Neuronal stem cell (in vitro differentiated cells): ENCODE data around the gene PFAS.

Source experiments
- DNase-seq: peaks from one replicate; pipeline ENCODE4 v3.0.0-alpha.2; 2013; ENCODE audit warnings: low spot score
- H2AFZ ChIP-seq: one replicate; pipeline ENCODE4 v1.6.1; 2013; ENCODE audit warnings: mild to moderate bottlenecking, low read length, inconsistent platforms
- H2AK5ac ChIP-seq: 2 replicates; pipeline ENCODE4 v1.6.1; 2013; ENCODE audit warnings: low read depth, mild to moderate bottlenecking, inconsistent platforms, low read length, moderate library complexity, mixed read lengths
- H2BK120ac ChIP-seq: 2 replicates; pipeline ENCODE4 v1.6.1; 2013; ENCODE audit warnings: low read depth, mild to moderate bottlenecking, inconsistent platforms, low read length, moderate library complexity, mixed read lengths
- H2BK12ac ChIP-seq: one replicate; pipeline ENCODE4 v1.6.1; 2013; ENCODE audit warnings: low read length, inconsistent platforms
- H2BK15ac ChIP-seq: 2 replicates; pipeline ENCODE4 v1.6.1; 2013; ENCODE audit warnings: mild to moderate bottlenecking, low read length, inconsistent platforms, mixed read lengths
- H2BK5ac ChIP-seq: one replicate; pipeline ENCODE4 v1.6.1; 2013; ENCODE audit warnings: inconsistent platforms, mild to moderate bottlenecking, low read length, moderate library complexity
- H3K14ac ChIP-seq: one replicate; pipeline ENCODE4 v1.6.1; 2013; ENCODE audit warnings: low read length, inconsistent platforms
- H3K18ac ChIP-seq: 2 replicates; pipeline ENCODE4 v1.6.1; 2013; ENCODE audit warnings: low read length, inconsistent platforms
- H3K23ac ChIP-seq: 2 replicates; pipeline ENCODE4 v1.6.1; 2013; ENCODE audit warnings: low read depth, mild to moderate bottlenecking, mixed read lengths, low read length, inconsistent platforms; ENCODE audit not compliant: poor library complexity
- H3K27ac ChIP-seq: replicated peaks from 3 replicates; pipeline ENCODE4 v1.5.1; 2013; ENCODE audit warnings: low read length, inconsistent platforms
- H3K27me3 ChIP-seq, 3 experiments: 2 replicates each; pipeline ENCODE4 v1.6.1; 2013; ENCODE audit warnings: low read length in 3 of 3, mild to moderate bottlenecking in 2 of 3, inconsistent platforms in 1 of 3, low read depth in 1 of 3, mixed read lengths in 1 of 3, moderate library complexity in 1 of 3; ENCODE audit not compliant: control insufficient read depth in 3 of 3, insufficient read depth in 3 of 3
- H3K36me3 ChIP-seq, 2 donors: replicated peaks in 1 of 2; 2 replicates each; pipeline ENCODE4 v1.6.1; 2013; ENCODE audit warnings: low read length in 2 of 2; ENCODE audit not compliant: control insufficient read depth in 2 of 2, insufficient read depth in 2 of 2
- H3K4ac ChIP-seq: 2 replicates; pipeline ENCODE4 v1.6.1; 2013; ENCODE audit warnings: inconsistent platforms, mild to moderate bottlenecking, low read length, moderate library complexity
- H3K4me1 ChIP-seq, 2 donors: 1 replicate in 1 of 2; 2 replicates in 1 of 2; pipeline ENCODE4 v1.6.1; 2013; ENCODE audit warnings: low read length in 2 of 2, low read depth in 1 of 2; ENCODE audit not compliant: control insufficient read depth in 2 of 2, insufficient read depth in 1 of 2
- H3K4me2 ChIP-seq: one replicate; pipeline ENCODE4 v1.6.1; 2013; ENCODE audit warnings: mild to moderate bottlenecking, low read length, inconsistent platforms; ENCODE audit not compliant: insufficient read depth, poor library complexity, severe bottlenecking
- H3K4me3 ChIP-seq, 2 donors: 2 replicates each; pipeline ENCODE4 v1.5.1; 2013; ENCODE audit warnings: low read length in 2 of 2, mild to moderate bottlenecking in 2 of 2, inconsistent platforms in 1 of 2, moderate library complexity in 1 of 2
- H3K79me1 ChIP-seq: one replicate; pipeline ENCODE4 v1.6.1; 2013; ENCODE audit warnings: low read depth, mild to moderate bottlenecking, inconsistent platforms, low read length, moderate library complexity
- H3K9ac ChIP-seq: one replicate; pipeline ENCODE4 v1.6.1; 2013; ENCODE audit warnings: mild to moderate bottlenecking, low read depth, low read length, inconsistent platforms; ENCODE audit not compliant: poor library complexity
- H3K9me3 ChIP-seq, 2 donors: replicated peaks in 1 of 2; 2 replicates each; pipeline versions ENCODE3 to v1.6.1; 2013; ENCODE audit warnings: low read length in 2 of 2, mild to moderate bottlenecking in 2 of 2, inconsistent platforms in 1 of 2, low read depth in 1 of 2, mixed read lengths in 1 of 2, moderate library complexity in 1 of 2; ENCODE audit not compliant: control insufficient read depth in 2 of 2, insufficient read depth in 1 of 2
- H4K8ac ChIP-seq: one replicate; pipeline ENCODE4 v1.6.1; 2013; ENCODE audit warnings: low read depth, mild to moderate bottlenecking, inconsistent platforms, low read length, moderate library complexity
- H4K91ac ChIP-seq: one replicate; pipeline ENCODE4 v1.6.1; 2013; ENCODE audit warnings: low read length, low read depth, mild to moderate bottlenecking, inconsistent platforms; ENCODE audit not compliant: poor library complexity
- WGBS, 2 donors: extraction: QIAGEN DNeasy Blood & Tissue Kit; methylation state at CpG; one replicate each; pipeline ENCODE4 v1.1.7; 2013; ENCODE audit warnings: missing lambda C conversion rate in 2 of 2, mixed read lengths in 1 of 2; ENCODE audit not compliant: insufficient read length in 2 of 2, insufficient replicate concordance in 1 of 2; ENCODE audit errors: extremely low coverage in 2 of 2; 5-methylcytosine and 5-hydroxymethylcytosine counted together

Gene PFAS

GRCh38 chr17:8282345-8282744 lies 33.3 kb downstream of the PFAS start:
- H3K23ac ChIP-seq: no peak overlapping the region

GRCh38 chr17:8283356-8283755 lies 34.3 kb downstream of the PFAS start:
- no peaks in the 10 kb centered on the region for H3K36me3 ChIP-seq
- WGBS, 2 donors: no CpG with 5 or more reads among the region's 4 CpGs
- peaks cover 2% of the 10 kb centered on the region for H3K79me1 ChIP-seq
- no peak overlapping the region for H3K27ac ChIP-seq
- H2AK5ac ChIP-seq: no peak overlapping the region
- no peak overlapping the region for H3K9ac ChIP-seq
- H3K9me3 ChIP-seq: no peaks in the 10 kb centered on the region
- H4K8ac ChIP-seq: no peak overlapping the region
- no peak overlapping the region for H3K4me2 ChIP-seq
- no peaks in the 10 kb centered on the region for H3K27me3 ChIP-seq
- no peak for DNase-seq
- no peak overlapping the region for H3K4me3 ChIP-seq
- no peak overlapping the region for H3K18ac ChIP-seq
- H3K4ac ChIP-seq: no peak overlapping the region
- peaks cover 3% of the 10 kb centered on the region in 2 donors for H3K4me1 ChIP-seq
- no peak overlapping the region for H2BK120ac ChIP-seq
- no peak overlapping the region for H2BK5ac ChIP-seq
- no peak overlapping the region for H2BK15ac ChIP-seq
- H3K23ac ChIP-seq: no peak overlapping the region
- H4K91ac ChIP-seq: no peak overlapping the region
- no peak overlapping the region for H2AFZ ChIP-seq
- no peak overlapping the region for H3K14ac ChIP-seq
- no peak overlapping the region for H2BK12ac ChIP-seq

More at GRCh38 chr17:8282345-8282744, 33.3 kb downstream of the PFAS start:
- H2BK12ac ChIP-seq: no peak overlapping the region
- no peak overlapping the region for H3K4me2 ChIP-seq
- H3K27me3 ChIP-seq: no peaks in the 10 kb centered on the region
- H3K36me3 ChIP-seq: peaks cover 0 to under 1% of the 10 kb centered on the region in 2 donors
- no peak overlapping the region for H2AK5ac ChIP-seq
- H2BK120ac ChIP-seq: no peak overlapping the region
- no peak overlapping the region for H3K27ac ChIP-seq
- no peak overlapping the region for H2BK15ac ChIP-seq
- no peak overlapping the region for H3K14ac ChIP-seq
- H2BK5ac ChIP-seq: no peak overlapping the region
- no peak overlapping the region for H2AFZ ChIP-seq
- H3K9me3 ChIP-seq: no peaks in the 10 kb centered on the region
- DNase-seq: no peak
- WGBS, 2 donors: no CpG with 5 or more reads among the region's 3 CpGs
- no peak overlapping the region for H4K91ac ChIP-seq
- H3K79me1 ChIP-seq: peaks cover 3% of the 10 kb centered on the region
- no peak overlapping the region for H3K4me3 ChIP-seq
- H3K18ac ChIP-seq: no peak overlapping the region
- no peak overlapping the region for H3K4ac ChIP-seq
- no peaks in the 10 kb centered on the region for H3K4me1 ChIP-seq
- no peak overlapping the region for H4K8ac ChIP-seq
- no peak overlapping the region for H3K9ac ChIP-seq

GRCh38 chr17:8284126-8284525 lies 35.0 kb downstream of the PFAS start:
- H3K9ac ChIP-seq: no peak overlapping the region
- no peak for DNase-seq
- H3K4me1 ChIP-seq: peaks cover 4% of the 10 kb centered on the region in 2 donors
- no peaks in the 10 kb centered on the region for H3K9me3 ChIP-seq
- no peak overlapping the region for H2BK120ac ChIP-seq
- no peak overlapping the region for H4K91ac ChIP-seq
- H2AFZ ChIP-seq: no peak overlapping the region
- H4K8ac ChIP-seq: no peak overlapping the region
- H3K36me3 ChIP-seq: no peaks in the 10 kb centered on the region
- no peak overlapping the region for H3K4me3 ChIP-seq
- no peaks in the 10 kb centered on the region for H3K27me3 ChIP-seq
- H2BK15ac ChIP-seq: no peak overlapping the region
- no peak overlapping the region for H2BK5ac ChIP-seq
- no peak overlapping the region for H3K18ac ChIP-seq
- no peak overlapping the region for H2BK12ac ChIP-seq
- peaks cover 2% of the 10 kb centered on the region for H3K79me1 ChIP-seq
- H2AK5ac ChIP-seq: no peak overlapping the region
- H3K14ac ChIP-seq: no peak overlapping the region
- H3K23ac ChIP-seq: no peak overlapping the region
- no peak overlapping the region for H3K27ac ChIP-seq
- WGBS, 2 donors: no CpG with 5 or more reads among the region's 4 CpGs
- no peak overlapping the region for H3K4me2 ChIP-seq
- H3K4ac ChIP-seq: no peak overlapping the region

- H3K27ac ChIP-seq: no peak overlapping the region
- WGBS, 2 donors: no CpG with 5 or more reads among the region's 10 CpGs
- no peak overlapping the region for H2BK120ac ChIP-seq
- no peak overlapping the region for H4K8ac ChIP-seq
- H3K23ac ChIP-seq: no peak overlapping the region
- no peaks in the 10 kb centered on the region for H3K9me3 ChIP-seq
- peaks cover 8 to 10% of the 10 kb centered on the region in 2 donors for H3K4me1 ChIP-seq
- no peak overlapping the region for H2AK5ac ChIP-seq
- H3K18ac ChIP-seq: no peak overlapping the region
- H2BK12ac ChIP-seq: no peak overlapping the region
- no peak for DNase-seq
- no peak overlapping the region for H2AFZ ChIP-seq
- peaks cover 1 to 4% of the 10 kb centered on the region in 2 donors for H3K36me3 ChIP-seq
- H2BK15ac ChIP-seq: no peak overlapping the region
- H3K14ac ChIP-seq: no peak overlapping the region
- H3K4me2 ChIP-seq: no peak overlapping the region
- H3K9ac ChIP-seq: no peak overlapping the region
- no peaks in the 10 kb centered on the region for H3K27me3 ChIP-seq
- no peak overlapping the region for H4K91ac ChIP-seq
- H3K4me3 ChIP-seq: no peak overlapping the region
- no peak overlapping the region for H3K4ac ChIP-seq
- H3K79me1 ChIP-seq: peaks cover 4% of the 10 kb centered on the region
- H2BK5ac ChIP-seq: no peak overlapping the region
Observed at GRCh38 chr17:8285270-8286181, 36.4 kb downstream of the PFAS start.
